ENCODE measurements around the gene RPRD1A. TPM values are rescaled to one million over a fixed set of nuclear protein-coding genes. Genes with fewer than 3 reads are reported as not detected.

RPRD1A gene
- total and polyA plus RNA-seq, 4 donors: 64.4 to 109 (median 85.3) TPM

DNA sequence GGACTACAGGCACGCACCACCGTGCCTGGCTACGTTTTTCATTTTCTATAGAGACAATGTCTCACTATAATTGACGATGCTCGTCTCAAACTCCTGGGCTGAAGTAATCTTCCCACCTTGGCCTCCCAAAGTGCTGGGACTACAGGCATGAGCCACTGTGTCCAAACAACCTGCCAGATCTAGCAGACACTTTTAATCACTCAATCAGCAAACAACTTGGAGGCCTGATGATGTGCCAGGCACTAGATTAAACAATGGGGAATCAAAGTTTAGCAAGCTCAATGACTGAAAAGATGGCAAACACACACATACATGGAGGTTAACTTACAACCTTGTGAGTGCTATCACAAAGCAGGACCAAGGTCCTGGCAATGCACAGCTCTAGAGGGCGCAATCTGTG, 124.7 kb downstream of the RPRD1A start:
- Histone ChIP-seq H3K4me1 (ENCODE audit: control insufficient read depth, insufficient read depth, low read length) (no peaks in the 10 kb centered on the region), H3K9me3 (ENCODE audit: control insufficient read depth, insufficient read depth, low read length) (no peaks in the 10 kb centered on the region), H3K36me3 (ENCODE audit: control insufficient read depth, insufficient read depth, low read length) (no peaks in the 10 kb centered on the region), H3K27me3 (ENCODE audit: control insufficient read depth, insufficient read depth, low read length) (no peaks in the 10 kb centered on the region), H3K27ac (ENCODE audit: low read depth, low read length) (no peak overlapping the region), H3K4me3 (ENCODE audit: low read depth, low read length) (no peak overlapping the region)
- 100% methylated on average over 5 of the region's 6 CpGs for WGBS (ENCODE audit: insufficient coverage)
- DNase-seq (ENCODE audit: low read depth in 4 of 6, low spot score in 6 of 6): no peak

- Histone ChIP-seq H3K4me3 (ENCODE audit: low read depth, low read length) (no peak overlapping the region), H3K27ac (ENCODE audit: low read depth, low read length) (no peak overlapping the region), H3K36me3 (ENCODE audit: control insufficient read depth, insufficient read depth, low read length) (no peaks in the 10 kb centered on the region), H3K4me1 (ENCODE audit: control insufficient read depth, insufficient read depth, low read length) (no peaks in the 10 kb centered on the region), H3K9me3 (ENCODE audit: control insufficient read depth, insufficient read depth, low read length) (no peaks in the 10 kb centered on the region), H3K27me3 (ENCODE audit: control insufficient read depth, insufficient read depth, low read length) (no peaks in the 10 kb centered on the region)
- no peak for DNase-seq (ENCODE audit: low read depth in 4 of 6, low spot score in 6 of 6)
Measured at GRCh38 chr18:35942133-35942532, 125.2 kb downstream of the RPRD1A start.

DNA sequence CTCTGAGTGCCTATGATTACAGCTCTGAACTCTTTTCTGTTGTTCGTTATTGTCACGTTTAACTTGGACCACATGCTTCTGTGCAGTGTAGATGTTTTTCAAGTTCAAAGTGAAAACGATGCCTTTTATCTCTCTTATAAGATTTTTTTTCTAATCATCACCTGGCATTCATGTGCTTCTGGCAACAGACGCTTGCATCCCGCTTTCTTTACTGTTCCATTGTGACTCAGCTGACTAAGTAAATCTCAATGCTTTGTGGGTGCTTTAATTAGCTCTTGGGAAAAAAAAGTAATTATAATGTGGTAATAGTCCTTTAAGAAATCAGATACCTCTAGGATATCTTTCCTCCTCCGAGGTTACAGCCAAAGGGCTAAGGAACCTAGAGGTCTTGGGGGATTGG, 126.1 kb downstream of the RPRD1A start:
- Histone ChIP-seq H3K4me1 (ENCODE audit: control insufficient read depth, insufficient read depth, low read length) (no peaks in the 10 kb centered on the region), H3K9me3 (ENCODE audit: control insufficient read depth, insufficient read depth, low read length) (no peaks in the 10 kb centered on the region), H3K36me3 (ENCODE audit: control insufficient read depth, insufficient read depth, low read length) (no peaks in the 10 kb centered on the region), H3K27me3 (ENCODE audit: control insufficient read depth, insufficient read depth, low read length) (no peaks in the 10 kb centered on the region), H3K27ac (ENCODE audit: low read depth, low read length) (no peak overlapping the region), H3K4me3 (ENCODE audit: low read depth, low read length) (no peak overlapping the region)
- no CpG with 5 or more reads among the region's 6 CpGs for WGBS (ENCODE audit: insufficient coverage)
- peak in 1 of 6 donors; percentile 34 for DNase-seq (ENCODE audit: low read depth in 4 of 6, low spot score in 6 of 6)

Other genes starting within 250 kb of the RPRD1A start
- gene SLC39A6, start 61.8 kb upstream of the RPRD1A start, total RNA-seq: 100 to 1,000 TPM in 1 of 2 donors, 10 to 100 TPM in 1; 92.1 to 121 TPM
- 100 to 1,000 TPM in 1 of 2 donors, 10 to 100 TPM in 1; 95.8 to 111 TPM for gene SLC39A6, start 61.8 kb upstream of the RPRD1A start, polyA plus RNA-seq (ENCODE audit: insufficient read length in 2 of 2)
- 100 to 1,000 TPM in 1 of 2 donors, 10 to 100 TPM in 1; 96.0 to 167 TPM for gene ELP2, start 62.3 kb upstream of the RPRD1A start, total RNA-seq
- 10 to 100 TPM; 58.6 to 73.8 TPM for gene ELP2, start 62.3 kb upstream of the RPRD1A start, polyA plus RNA-seq (ENCODE audit: insufficient read length in 2 of 2)
- under 1 TPM; 0.77 to 0.89 TPM for gene MOCOS, start 119.9 kb upstream of the RPRD1A start, total RNA-seq
- gene MOCOS, start 119.9 kb upstream of the RPRD1A start, polyA plus RNA-seq (ENCODE audit: insufficient read length in 2 of 2): 1 to 10 TPM in 1 of 2 donors, under 1 TPM in 1; 0.76 to 1.1 TPM
- gene FHOD3, start 230.2 kb upstream of the RPRD1A start, total RNA-seq: 10 to 100 TPM; 30.0 to 51.8 TPM
- 10 to 100 TPM; 52.3 to 53.4 TPM for gene FHOD3, start 230.2 kb upstream of the RPRD1A start, polyA plus RNA-seq (ENCODE audit: insufficient read length in 2 of 2)